Measurements from ENCODE around the gene CSNK2A2.

Gene CSNK2A2

DNA sequence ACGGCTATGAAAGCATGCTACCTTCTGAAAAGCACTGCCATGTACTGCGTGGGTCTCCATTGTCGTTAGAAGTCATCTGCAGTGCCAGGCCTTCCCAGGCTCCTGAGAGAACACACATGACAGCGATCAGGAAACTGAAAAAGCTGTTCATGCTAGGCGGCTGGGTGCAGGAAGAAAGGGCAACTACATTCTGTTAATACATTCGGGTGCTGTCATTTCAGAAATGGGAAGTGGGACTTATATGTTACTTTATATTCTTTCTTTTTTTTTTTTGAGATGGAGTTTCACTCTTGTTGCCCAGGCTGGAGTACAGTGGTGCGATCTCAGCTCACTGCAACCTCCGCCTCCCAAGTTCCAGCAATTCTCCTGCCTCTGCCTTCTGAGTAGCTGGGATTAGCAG lies 88.6 kb downstream of the CSNK2A2 start:
- H3K36me3 ChIP-seq = peaks cover 18% of the 10 kb centered on the region
- H3K9me3 ChIP-seq = no peaks in the 10 kb centered on the region
- peaks cover 14% of the 10 kb centered on the region in 2 experiments for H3K4me1 ChIP-seq (ENCODE audit: control insufficient read depth in 1 of 2, insufficient read depth in 1 of 2, low read depth in 1 of 2, low read length in 1 of 2)
- H3K4me3 ChIP-seq (ENCODE audit: low read depth in 1 of 2, low read length in 1 of 2) = no peak overlapping the region
- TF ChIP-seq, protein P1, sequence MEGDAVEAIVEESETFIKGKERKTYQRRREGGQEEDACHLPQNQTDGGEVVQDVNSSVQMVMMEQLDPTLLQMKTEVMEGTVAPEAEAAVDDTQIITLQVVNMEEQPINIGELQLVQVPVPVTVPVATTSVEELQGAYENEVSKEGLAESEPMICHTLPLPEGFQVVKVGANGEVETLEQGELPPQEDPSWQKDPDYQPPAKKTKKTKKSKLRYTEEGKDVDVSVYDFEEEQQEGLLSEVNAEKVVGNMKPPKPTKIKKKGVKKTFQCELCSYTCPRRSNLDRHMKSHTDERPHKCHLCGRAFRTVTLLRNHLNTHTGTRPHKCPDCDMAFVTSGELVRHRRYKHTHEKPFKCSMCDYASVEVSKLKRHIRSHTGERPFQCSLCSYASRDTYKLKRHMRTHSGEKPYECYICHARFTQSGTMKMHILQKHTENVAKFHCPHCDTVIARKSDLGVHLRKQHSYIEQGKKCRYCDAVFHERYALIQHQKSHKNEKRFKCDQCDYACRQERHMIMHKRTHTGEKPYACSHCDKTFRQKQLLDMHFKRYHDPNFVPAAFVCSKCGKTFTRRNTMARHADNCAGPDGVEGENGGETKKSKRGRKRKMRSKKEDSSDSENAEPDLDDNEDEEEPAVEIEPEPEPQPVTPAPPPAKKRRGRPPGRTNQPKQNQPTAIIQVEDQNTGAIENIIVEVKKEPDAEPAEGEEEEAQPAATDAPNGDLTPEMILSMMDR (IDR thresholded peaks at IDR 0.05) = no peak
- no peaks in the 10 kb centered on the region for H3K27me3 ChIP-seq
- no peak overlapping the region for H3K27ac ChIP-seq
